GM18951 (cell line): ENCODE measurements around the gene ADGRA1.

Experiments used
- POLR2A ChIP-seq: IDR thresholded peaks from 4 replicates; pipeline ENCODE4 v1.6.1; 2011; ENCODE audit warnings: mild to moderate bottlenecking; ENCODE audit not compliant: insufficient read length, insufficient read depth; ENCODE audit errors: extremely low read depth
- in situ Hi-C: fragments of 300-500 bp; cut with MboI; formaldehyde crosslinking; loops from one replicate; pipeline ENCODE4 v1.12.0; 2022; ENCODE audit warnings: low sequenced_read_pairs, mixed read lengths, inconsistent platforms; ENCODE audit not compliant: unreplicated experiment

The ADGRA1 gene

DNA sequence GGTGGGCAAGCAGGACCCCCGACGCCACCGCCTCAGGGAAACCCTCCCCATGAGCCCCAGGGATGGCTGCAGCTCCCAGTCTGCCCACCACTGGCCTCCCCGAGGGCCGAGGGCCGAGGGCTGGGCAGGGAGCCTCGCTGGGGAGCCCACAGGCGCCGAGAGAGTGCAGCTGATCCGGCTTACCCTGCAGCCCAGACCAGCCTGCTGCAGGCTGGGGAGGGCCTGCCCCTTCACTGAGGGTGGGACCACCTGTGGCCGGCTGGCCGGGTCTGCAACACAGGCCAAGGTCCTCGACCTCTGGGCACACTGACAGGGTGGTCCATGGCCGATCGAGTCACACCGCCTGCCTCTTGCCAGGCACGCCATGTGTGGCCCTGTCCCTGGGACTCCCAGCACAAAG lies 27.3 kb upstream of the ADGRA1 start:
- TF ChIP-seq POLR2A: no peak
- in situ Hi-C loops: no loop called here

- no peak for TF ChIP-seq POLR2A
- in situ Hi-C loops: no loop called here
Observed at GRCh38 chr10:133060881-133061280, 26.8 kb upstream of the ADGRA1 start.

DNA sequence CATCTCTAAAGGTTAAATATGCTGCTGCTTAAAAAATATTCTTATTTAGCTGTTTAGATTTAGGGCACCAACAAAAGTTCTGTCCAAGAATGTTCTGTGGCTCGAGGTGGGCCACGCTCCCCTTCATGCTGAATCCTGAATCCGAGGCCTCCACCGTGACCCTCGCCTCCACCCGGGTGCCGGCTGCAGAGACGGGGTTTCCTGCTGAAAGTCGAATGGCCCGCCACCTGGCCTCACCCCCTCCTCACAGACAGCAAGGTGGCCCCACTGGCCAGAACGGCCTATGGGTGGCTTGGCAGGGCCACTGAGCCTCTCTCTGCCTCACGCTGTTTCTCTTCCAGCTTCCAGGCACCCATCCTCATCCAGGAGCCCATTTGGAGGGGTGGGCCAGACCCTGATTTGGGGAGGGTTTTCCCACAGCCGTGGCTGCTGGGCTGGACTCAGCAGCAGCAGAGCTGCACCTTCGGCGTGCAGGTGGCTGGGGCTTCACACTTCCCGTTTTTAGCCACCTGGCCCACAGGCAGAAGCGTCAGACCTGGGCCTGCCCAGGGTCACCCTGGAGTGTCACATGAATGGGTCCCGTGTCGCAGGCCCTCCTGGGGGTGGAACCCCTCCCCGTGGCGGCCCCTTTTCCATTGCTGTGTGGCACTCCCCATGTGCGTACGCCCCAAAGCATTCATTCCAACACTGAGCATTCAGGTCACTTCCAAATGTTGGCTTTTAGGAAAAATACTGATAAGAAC lies 26.3 kb upstream of the ADGRA1 start:
- in situ Hi-C loops: no loop called here
- no peak for TF ChIP-seq POLR2A

DNA sequence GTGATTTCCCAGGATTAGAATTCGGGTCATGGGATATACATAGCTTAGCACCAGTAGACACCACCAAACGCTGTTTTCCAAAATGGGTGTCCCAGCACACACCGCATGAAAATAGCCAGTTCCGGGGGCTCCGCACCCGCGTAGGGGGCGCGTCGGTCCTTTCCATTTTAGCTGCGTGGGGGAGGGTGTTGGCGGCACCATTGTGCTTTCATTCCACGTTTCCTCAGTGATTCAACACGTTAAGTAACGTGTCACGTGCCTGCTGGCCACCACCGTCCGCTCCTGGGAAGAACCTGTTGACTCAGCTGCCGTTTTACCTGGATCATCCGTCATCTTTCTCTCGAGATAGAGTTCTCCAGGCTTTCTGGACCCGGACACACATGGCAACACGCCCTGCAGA lies 25.6 kb upstream of the ADGRA1 start:
- in situ Hi-C loops: no loop called here
- TF ChIP-seq POLR2A: no peak

- in situ Hi-C loops: no loop called here
Observed at GRCh38 chr10:133062635-133063034, 25.1 kb upstream of the ADGRA1 start.

GRCh38 chr10:133067149-133068105 lies 20.3 kb upstream of the ADGRA1 start:
- TF ChIP-seq POLR2A: no peak
- in situ Hi-C loops: no loop called here

More at GRCh38 chr10:133062635-133063034, 25.1 kb upstream of the ADGRA1 start:
- TF ChIP-seq POLR2A: no peak

GRCh38 chr10:133068111-133069032 lies 19.4 kb upstream of the ADGRA1 start:
- in situ Hi-C loops: no loop called here

DNA sequence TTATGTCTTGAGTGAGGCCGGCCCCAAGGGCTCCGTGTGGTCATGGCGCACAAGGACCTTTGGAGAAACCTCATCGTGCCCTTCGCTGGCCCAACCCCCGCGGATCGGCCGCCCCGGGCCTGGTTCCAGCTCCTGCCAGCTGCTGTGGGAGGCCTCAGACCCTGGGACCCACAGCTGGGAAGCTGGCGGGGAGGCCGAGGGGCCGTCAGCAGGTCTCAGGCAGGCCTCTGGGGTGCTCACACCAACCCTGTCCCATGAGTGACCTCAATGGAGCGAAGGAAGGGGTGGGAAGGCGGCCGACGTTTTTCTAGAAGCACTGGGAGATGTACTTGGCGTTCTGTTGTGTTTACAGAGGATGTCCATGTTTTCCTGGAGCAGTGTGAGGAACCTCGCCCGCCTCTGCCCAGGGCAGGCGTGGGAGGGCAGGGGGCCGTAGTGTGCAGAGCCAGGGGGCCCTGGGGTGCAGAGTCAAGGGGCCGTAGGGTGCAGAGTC lies 18.6 kb upstream of the ADGRA1 start:
- in situ Hi-C loops: no loop called here
- no peak for TF ChIP-seq POLR2A

More at GRCh38 chr10:133068111-133069032, 19.4 kb upstream of the ADGRA1 start:
- no peak for TF ChIP-seq POLR2A

DNA sequence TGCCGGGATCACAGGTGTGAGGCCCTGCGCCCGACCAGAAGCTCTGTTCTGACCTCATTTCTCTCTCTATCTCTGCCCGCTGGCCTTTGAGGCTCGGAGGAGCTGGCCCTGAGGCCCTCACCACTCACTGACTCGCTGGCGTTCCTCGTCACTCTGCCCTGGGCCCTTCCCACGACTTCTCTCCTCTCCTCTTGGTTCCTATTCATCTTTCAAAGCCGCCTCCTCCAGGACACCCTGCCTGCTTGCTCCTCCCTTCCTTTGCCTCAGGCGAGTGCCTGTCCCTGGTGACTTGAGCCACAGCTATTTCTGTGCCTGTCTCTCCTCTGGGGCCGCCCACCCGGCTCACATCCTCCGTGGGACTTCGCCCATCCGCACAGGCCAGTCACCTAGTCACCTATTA lies 17.3 kb upstream of the ADGRA1 start:
- in situ Hi-C loops: no loop called here
- no peak for TF ChIP-seq POLR2A

DNA sequence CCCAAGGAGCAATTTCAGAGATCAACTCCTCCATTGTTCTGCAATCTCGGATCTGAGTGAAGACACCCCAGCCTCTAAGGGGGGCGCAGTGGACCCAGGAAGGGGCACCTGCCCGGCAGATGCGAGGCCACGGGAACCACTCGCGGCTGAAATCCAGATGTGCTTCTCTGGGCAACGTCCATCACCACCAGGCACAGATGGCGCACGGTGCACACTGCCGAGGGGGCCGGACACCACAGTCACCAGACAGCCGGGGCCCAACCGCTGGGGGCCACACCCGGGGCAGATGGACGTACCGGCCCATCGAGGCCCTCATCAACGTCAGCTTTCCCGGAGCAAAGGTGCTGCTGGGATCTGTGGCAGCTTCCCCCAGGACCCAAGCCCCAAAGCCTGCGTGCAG lies 16.9 kb upstream of the ADGRA1 start:
- no peak for TF ChIP-seq POLR2A
- in situ Hi-C loops: no loop called here

DNA sequence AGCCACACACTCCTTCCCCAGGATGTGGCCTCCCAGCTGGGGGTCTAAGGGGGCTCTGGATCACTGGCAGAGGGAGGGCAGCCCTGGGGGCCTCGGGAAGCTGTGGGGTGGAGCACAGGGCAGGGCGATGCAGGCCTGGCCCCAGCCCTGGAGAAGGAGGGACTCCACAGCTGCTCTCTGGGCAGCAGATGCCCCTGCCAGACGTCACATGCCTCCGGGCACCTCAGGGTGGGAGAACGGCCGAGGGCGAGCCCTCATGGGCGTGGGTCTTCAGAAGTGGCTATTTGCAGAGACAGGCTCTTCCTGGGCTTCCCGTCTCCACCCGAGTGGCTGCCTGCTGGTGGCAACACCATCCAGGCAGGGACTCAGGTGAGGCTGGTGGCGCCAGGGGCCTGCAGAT lies 16.0 kb upstream of the ADGRA1 start:
- no peak for TF ChIP-seq POLR2A
- in situ Hi-C loops: no loop called here

DNA sequence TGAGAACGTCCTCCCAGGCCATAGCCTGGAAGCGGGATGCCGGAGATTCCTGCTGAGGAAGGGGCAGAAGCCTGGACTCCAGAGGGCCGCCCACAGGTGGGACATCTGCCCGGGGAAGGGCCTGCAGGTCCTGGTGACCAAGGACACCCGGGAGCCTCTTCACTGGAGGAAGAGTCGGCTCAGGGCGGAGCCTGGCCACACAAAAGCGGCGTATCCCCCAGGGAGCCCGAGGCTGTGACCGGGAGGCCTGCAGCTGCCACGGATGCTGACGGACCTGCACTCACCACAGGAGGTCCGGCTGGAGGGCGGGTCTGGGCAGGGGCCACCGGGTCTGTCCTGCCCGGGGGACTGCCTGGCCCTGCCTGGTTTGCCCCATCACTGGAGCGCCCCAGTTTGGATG lies 15.5 kb upstream of the ADGRA1 start:
- no peak for TF ChIP-seq POLR2A
- in situ Hi-C loops: no loop called here
